ENCODE results near the gene MRPL42.

Gene MRPL42

DNA sequence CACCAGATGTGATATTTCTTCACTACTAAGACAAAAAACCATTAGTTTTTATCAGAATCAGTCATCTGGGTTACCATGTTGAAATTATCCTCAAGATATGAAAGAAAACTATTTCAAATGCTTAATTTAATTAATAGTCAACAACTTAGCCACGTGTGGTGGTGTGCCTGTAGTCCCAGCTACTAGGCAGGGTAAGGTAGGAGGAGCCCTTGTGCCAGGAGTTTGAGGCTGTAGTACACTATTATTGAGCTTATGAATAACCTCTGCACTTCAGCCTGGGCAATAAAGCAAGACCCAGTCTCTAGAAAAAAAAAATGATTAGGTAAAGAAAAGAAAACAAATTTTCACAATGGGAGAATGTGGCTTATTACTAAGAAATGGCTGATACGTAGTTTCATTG is 33.4 kb downstream of the MRPL42 start:
- DNase-seq: no peak

DNA sequence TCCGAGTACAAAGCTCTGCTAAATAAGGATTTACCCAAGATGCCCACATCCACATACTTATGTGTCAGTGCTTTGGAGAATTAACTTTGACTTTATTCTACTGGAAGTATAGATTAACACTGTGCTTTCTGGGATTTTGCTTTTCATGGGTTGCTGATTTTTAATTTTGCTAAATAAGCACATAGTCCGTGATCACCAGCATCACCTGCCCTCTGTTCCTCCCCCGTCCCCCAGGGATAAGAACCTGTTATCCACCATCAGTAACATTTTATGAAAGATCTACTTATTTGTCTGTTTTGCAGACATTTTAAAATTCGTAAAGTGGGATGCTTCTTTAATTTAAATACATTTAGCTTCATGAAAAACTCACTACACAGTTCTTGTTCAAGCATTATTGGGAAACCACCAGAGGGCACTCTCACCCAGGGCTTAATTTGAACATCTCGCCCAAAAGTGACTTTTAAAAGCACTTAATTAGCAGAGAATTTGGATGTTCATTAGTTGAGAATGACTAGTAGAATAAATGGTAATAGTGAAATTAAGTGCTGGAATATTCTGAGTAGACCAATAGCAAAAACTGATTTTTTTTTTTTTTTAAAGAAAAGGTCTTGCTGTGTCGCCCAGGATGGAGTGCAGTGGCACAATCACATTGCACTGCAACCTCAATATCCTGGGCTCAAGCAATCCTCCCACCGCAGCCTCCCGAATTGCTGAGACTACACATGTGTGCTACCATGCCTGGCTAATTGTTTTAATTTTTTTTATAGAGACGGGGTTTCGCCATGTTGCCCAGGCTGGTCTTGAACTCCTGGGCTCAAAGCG is 35.7 kb downstream of the MRPL42 start:
- DNase-seq: peak; percentile 3 to 34

DNA sequence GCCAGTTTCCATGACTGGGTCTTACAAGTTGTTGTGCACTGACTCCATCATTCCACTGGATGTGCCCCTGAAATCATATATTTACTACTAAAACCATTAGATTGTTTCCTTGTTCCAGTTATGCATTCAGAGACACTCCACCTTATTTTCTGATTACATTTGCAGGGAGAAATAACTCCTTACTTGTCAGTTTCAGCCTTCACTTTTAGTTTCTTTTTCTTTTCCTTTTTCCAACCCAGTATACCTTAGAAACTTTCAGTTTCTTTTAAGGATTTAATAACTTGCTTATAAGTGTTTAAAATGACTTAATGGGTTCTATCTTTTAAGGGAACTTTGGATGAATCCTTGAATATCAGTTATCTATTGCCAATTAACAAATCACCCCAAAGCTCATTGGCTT is 39.9 kb downstream of the MRPL42 start:
- DNase-seq: no peak

DNA sequence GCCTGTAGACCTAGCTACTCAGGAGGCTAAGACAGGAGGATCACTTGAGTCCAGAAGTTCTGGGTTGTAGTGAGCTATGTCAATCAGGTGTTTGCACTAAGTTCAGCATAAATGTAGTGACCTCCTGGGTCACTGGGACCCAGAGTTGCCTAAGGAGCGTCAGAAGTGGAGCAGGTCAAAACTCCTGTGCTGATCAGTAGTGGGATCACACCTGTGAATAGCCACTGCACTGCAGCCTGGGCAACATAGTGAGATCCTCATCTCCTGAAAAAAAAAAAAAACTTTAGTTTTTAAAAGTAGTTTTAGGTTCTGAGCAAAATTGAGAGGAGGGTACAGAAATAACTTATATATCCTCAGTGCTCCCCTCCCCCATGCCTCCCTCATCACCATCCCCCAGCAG is 42.2 kb downstream of the MRPL42 start:
- DNase-seq: no peak

GRCh38 chr12:93514853-93515252 is 47.5 kb downstream of the MRPL42 start:
- no peak for DNase-seq

DNA sequence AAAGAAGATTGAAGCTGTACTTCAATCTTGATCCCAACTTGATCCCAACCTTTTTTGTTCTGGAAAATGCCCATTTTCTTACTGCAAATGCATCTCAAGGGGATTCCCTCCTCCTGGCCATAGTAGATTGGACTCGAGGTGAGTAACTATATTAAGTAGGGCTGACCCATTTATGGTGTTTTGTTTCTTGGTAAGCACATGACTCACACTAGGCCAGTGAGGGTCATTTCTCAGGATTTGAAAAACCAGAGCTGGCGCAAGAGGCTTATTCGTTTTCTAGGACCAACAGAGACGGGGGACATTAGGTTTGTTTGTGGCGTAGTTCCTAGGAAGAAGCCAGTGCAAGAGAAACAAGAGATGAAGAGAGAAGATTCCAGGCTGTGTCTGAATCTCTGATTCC is 51.4 kb downstream of the MRPL42 start:
- no peak for DNase-seq

- DNase-seq: peak; percentile 9 to 30
Measured at GRCh38 chr12:93519859-93520258, 52.5 kb downstream of the MRPL42 start.

DNA sequence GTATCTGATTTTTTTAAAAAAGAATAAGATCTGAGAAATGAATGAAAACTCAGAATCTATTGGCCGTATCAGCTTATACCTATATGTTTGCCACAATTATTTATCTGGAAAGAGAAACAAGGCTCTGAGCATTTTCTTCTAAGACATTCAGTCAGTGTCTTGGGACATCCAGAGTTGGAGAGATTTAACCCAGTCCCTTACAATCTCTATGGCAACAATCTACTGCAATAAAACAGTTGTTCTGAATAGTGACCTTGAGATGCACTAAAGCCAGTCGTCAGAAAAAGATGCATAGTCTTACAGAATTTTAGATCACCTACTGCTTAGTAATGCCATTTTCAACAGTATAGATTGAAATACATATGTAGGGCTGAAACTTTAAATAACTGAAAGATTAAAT is 53.1 kb downstream of the MRPL42 start:
- DNase-seq: no peak

GRCh38 chr12:93521225-93522080 is 54.1 kb downstream of the MRPL42 start:
- no peak for DNase-seq

GRCh38 chr12:93524386-93525133 is 57.2 kb downstream of the MRPL42 start:
- DNase-seq: no peak

DNA sequence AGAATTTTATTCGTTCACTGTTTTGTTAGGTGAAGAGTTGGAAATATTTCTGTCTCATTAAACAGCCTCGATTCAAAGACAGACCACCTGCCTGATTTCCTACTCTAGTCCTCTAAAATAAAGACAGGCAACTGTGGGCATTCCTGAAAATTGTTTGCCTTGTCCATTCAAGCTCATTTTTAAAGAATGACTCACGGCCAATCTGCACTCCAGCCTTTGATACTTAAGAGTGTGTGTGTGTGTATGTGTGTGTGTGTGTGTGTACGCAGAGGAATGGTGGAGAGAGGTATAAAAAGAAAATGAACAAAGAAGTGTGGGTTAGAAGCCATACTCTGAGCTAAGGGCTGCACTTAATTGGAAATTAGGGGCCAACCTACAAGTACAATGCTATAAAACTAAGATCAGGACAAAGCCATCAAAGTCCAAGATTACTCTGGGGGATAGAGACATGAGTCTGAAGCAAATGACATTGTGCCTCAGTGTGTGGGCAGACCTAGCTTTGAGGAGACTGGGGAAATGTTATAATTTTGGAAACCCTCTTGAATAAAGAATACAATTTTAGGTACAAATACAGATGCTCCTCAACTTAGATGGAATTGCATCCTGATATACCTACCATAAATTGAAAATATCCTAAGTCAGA is 59.6 kb downstream of the MRPL42 start:
- DNase-seq: no peak

DNA sequence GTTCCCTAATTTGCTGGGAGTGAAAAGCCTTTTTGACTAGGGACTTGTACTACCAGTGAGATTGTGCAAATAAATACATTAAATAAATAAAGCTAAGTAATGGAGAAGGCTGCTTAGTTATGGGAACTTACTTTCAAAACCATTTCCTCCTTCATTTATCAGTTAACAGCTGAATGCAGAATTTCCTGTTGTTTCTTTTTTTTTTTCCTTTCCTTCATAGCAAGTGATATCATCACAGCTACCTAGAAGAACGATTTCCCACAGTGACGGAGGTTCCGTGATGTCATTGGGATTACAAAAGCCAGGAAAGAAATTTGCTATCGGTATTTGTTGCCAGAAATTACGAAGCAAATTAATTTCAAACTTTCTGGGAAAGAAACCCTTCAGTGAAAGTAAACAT is 63.0 kb downstream of the MRPL42 start:
- DNase-seq: no peak

- DNase-seq: no peak
Measured at GRCh38 chr12:93533310-93533709, 66.0 kb downstream of the MRPL42 start.

GRCh38 chr12:93536111-93536765 is 68.9 kb downstream of the MRPL42 start:
- DNase-seq: no peak

- DNase-seq: no peak
Measured at GRCh38 chr12:93536766-93537488, 69.6 kb downstream of the MRPL42 start.

GRCh38 chr12:93537769-93538168 is 70.5 kb downstream of the MRPL42 start:
- no peak for DNase-seq

DNA sequence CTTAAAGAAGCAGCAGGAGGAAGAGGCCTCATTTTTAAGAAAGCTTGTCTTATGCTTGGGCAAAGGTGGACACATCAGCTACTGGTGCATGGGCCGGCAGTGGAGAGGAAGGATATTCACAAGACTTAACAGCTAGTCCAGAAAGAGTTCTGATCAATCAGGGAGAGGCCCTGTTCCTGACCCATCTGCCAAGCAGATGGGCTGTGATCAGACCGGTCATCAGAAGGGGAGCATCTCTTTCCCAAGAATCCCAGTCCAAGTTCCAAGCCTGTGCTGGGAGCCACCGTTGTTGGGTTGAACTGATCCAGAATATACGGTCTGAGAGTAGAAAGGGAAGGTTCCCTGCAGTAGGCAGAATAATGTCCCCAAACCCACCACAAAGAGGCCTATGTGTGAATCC is 72.5 kb downstream of the MRPL42 start:
- no peak for DNase-seq

- no peak for DNase-seq
Measured at GRCh38 chr12:93540466-93540865, 73.2 kb downstream of the MRPL42 start.

DNA sequence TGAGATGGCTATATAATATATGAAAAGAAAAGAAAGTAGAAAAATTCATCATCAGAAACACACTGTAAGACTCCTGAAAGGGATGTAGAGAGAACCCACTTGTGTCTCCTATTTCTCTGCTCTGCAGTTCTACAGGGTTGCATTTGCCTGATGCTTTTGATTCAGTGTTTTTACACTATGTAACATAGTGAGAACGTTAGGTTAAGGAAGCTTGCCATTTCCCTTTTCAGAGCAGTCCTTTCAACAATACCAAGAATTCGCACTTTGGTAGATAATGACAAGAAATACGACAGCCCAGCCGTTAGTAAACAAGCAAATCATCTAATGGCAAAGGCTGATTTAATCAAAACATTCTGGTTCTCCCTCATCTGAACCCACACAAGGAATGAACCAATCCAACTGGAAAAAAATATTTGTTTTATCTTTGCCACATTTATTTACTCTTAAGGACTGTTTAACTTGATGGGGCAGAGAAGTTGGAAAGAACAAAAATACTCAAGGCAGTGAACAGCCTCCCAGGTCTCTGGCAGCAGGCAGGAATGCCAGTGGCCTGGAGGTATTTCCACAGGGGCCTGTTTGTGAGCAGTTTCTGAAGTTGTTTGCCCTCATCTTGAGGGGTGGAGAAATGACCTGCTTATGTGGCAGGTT is 74.4 kb downstream of the MRPL42 start:
- no peak for DNase-seq

DNA sequence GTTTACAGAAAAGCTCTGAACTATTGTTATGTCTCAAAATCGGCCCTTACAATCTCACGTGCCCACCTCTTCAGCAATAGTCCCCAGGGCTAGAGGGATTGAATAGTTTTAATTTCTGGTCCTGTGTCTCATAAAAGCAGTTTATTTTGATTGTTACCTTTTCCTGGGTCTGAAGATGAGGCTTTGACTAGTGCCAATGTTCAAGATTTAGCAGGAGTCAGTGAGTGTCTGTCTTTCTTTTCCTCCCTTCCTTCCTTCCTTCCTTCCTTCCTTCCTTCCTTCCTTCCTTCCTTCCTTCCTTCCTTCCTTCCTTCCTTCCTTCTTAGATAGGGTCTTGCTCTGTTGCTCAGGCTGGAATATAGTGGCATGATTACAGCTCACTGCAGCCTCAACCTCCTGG is 80.5 kb downstream of the MRPL42 start:
- DNase-seq: no peak

- DNase-seq: no peak
Measured at GRCh38 chr12:93549174-93549573, 81.9 kb downstream of the MRPL42 start.

All from NCI-H524 (cell line).